LNCAP (cell line): Measurements from ENCODE around the gene ZNF70.

Experiments
- TF ChIP-seq, protein P1 (sequence below): fragments of 450-650 bp; IDR thresholded peaks from 2 replicates; pipeline ENCODE4 v1.5.1; 2017; ENCODE audit warnings: mild to moderate bottlenecking

ZNF70 gene

DNA sequence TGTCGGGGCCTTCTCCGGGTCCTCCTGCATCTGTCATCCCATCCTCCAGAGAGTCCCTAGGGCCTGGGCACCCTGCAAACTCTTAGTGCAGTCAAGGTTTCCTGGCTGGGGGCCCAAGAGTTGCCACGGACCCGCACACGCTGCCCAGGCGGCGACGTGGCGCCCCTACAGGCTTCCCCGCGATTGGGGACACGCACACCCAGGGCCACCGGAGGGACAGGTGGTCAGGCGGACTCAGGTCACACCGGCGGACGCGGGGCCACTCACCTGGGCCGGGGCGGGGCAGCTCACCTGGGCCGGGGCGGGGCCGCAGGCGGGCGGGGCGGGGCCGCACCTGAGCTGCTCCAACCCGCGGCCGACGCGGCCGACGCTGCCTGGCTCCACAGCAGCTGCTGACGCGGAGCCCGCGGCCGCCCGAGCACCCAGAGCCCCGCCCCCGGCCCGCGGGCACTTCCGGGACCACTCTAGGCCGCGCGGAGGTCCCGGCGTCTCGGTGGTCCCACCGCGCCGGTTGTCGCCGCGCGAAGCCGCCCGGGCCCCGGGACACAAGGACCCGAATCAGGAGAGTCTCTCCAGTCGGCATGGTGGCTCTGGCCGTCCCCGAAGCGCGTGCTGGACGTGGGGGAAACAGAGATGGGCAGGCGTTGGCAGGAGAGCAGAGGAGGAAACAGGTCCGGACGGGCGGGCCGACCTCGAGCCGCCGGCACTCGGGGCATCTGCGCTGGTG lies at the start of gene ZNF70:
TSS of gene ZNF70 (minus strand) at position 399 of the 727 bp plus-strand sequence. CDS start 5,972 bp downstream, outside the sequence.
- TF ChIP-seq, protein P1, sequence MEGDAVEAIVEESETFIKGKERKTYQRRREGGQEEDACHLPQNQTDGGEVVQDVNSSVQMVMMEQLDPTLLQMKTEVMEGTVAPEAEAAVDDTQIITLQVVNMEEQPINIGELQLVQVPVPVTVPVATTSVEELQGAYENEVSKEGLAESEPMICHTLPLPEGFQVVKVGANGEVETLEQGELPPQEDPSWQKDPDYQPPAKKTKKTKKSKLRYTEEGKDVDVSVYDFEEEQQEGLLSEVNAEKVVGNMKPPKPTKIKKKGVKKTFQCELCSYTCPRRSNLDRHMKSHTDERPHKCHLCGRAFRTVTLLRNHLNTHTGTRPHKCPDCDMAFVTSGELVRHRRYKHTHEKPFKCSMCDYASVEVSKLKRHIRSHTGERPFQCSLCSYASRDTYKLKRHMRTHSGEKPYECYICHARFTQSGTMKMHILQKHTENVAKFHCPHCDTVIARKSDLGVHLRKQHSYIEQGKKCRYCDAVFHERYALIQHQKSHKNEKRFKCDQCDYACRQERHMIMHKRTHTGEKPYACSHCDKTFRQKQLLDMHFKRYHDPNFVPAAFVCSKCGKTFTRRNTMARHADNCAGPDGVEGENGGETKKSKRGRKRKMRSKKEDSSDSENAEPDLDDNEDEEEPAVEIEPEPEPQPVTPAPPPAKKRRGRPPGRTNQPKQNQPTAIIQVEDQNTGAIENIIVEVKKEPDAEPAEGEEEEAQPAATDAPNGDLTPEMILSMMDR = no peak

DNA sequence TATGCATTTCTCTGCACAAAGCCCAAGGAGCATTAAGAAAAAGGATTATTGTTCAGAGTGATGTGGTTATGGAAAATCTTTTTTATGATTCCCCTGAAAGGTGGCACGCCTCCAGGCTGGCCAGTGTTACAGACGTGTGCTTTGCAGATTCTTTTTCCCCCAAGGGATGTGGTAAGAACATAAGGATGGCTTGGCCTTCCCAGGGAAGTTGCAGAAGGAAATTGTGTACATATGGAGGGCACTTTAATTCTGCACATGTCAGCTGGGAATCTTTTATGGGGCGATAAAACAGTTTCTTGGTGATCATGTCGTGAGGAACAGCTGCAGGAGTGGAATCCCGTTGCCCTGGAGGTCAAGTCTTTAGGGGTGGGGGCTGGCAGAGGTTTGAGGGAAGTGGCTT lies 45.5 kb upstream of the ZNF70 start:
- TF ChIP-seq, protein P1 = no peak

DNA sequence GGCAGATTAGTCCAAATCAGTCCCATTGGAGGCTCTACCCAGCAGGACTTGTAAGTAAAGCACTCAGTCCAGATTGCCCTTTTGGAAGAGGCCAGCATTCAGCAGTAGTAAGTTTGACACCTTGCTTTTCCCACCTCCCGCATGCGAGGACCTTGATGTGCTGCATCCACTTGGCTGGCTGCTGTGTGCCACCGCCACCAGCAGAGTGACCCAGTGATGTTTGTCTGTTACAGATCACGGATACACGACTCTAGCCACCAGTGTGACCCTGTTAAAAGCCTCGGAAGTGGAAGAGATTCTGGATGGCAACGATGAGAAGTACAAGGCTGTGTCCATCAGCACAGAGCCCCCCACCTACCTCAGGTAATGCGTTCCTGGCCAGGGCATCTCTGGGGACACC lies 42.4 kb upstream of the ZNF70 start:
- TF ChIP-seq, protein P1 = no peak

DNA sequence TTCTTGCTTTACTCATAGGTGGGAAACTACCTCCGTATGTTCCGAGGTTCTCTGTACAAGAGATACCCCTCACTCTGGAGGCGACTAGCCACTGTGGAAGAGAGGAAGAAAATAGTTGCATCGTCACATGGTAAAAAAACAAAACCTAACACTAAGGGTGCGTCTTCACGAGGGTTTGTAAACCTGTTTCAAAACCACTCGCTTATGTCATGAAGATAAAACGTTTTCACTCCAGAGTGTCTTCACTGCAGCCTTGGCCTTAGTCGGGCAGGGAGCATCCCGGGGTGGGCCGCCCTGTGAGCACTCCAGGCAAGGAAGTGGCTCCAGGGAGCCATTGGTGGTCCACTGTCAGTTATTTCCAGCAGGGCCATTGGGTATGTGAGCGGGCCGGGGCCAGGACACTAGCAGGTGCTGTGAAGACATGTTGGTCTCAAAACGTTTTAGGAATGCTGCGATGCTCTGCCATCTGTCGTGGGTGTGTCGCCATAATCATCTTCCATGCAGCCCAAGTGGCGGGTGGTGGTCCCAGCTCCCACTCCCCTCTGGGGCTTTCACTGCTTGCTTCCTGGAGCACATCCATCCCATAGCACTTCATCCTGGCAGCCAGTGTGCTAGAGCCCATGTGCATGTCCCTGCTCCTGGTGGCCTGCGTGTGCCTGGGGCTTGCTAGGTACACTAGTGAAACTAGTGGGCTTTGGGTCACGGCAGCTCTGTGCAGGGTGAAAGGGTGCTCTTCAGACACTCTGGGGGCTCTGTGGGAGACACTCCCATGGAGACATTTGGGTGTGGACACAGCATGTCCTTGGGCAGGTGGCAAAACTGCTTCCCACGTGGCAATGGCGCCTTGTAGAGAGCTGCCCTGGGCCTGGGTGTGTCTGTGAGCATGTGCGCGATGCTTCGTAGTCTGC lies 41.1 kb upstream of the ZNF70 start:
- TF ChIP-seq, protein P1 = no peak

DNA sequence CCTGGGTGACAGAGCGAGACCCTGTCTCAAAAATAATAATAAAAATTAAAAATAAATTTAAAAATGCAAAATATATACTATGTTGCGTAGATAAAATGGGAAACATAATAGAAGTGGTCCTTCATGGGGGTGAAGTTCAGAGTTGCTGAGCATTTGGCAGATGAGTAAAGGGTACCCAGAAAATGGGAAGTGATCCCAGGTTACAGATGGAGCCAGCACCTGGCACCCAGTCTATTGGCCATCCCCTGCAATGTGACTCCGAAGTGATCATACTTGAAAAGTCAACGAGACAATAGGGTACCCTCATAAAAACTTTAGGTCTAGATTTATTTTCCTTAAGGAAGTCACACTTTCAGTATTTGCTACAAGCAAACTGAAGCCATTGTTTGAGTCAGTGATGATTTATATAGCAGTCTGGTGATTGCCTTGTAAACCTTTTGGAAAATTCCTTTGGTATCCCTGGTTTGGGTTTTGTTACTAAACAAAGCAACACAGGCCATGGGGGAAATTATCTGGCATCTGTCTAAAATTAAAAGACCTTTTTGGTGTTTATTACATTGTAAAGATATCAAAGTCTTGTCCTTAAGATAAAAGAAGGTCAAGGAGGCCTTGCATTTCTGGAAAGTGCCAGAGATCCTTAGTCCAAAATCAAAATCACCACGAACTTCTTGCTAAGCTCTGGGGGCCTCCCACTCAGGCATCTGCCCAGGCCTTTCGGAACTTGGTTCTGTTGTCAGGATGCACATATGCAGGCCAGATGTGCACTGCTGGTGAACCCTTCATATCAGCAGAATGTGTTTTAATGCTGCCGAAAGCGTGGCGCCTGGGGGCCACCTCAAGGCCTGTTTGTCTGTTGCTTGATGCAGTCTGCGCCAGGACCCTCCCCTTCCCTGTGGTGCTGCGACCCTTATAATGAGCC lies 40.2 kb upstream of the ZNF70 start:
- TF ChIP-seq, protein P1 = no peak

DNA sequence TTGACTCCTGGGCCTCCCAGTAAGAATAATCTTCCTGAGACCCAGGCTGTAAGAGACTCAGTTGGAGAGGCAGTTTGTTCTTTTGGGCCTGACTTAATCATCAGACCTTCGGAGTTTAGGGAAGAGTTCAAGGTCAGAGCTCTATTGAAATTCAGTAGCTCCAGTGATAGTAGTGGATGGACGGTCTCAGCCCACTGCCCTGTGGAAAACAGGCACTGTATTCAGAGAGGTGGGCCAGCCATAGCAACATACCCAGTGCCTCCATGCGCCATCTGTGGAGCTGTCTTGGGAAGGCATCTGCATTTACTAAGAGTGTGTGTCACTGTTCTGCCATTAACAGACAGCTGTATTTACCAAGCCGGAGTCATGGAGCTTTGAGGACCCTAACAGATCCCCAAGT lies 38.7 kb upstream of the ZNF70 start:
- TF ChIP-seq, protein P1 = no peak

DNA sequence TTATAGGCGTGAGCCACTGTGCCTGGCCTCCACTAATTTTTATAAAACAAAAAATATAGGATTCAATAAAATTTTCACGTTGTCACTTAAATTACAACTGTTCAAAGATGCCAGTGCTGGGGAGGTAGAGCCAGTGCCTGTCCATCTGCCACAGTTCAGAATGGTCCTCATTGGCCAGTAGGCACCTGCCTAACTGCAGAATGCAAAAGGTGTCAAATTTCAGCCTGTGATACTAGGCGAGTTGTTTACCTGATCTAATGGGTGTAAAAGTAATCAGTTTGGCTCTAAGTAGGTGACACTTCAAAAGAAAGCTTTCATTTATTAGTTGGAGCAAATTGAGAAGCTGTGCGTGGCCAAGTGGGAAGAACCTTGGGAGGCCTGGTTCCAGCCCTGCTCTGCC lies 38.2 kb upstream of the ZNF70 start:
- TF ChIP-seq, protein P1 = no peak
